Keratinocyte (primary cell): Measurements from ENCODE around the gene CPA4.

Experiments used
- EZH2 ChIP-seq: IDR thresholded peaks from one replicate; pipeline ENCODE4 v1.6.1; 2012; ENCODE audit warnings: inconsistent platforms, mild to moderate bottlenecking, low read length, moderate library complexity
- TF ChIP-seq, protein P1 (sequence below), 3 experiments: IDR thresholded peaks in 1 of 3; conservative IDR thresholded peaks in 1 of 3; optimal IDR thresholded peaks in 1 of 3; 2 replicates in 2 of 3; 3 replicates in 1 of 3; pipeline versions ENCODE3 to v1.5.1; 2011; ENCODE audit warnings: low read length in 3 of 3, mild to moderate bottlenecking in 3 of 3, moderate library complexity in 2 of 3, control low read depth in 1 of 3, inconsistent platforms in 1 of 3; ENCODE audit not compliant: insufficient read depth in 2 of 3; ENCODE audit errors: extremely low read depth in 1 of 3

GRCh38 chr7:130367088-130367755 is 74.3 kb downstream of the CPA4 start:
- TF ChIP-seq EZH2 = no peak
- TF ChIP-seq, protein P1, sequence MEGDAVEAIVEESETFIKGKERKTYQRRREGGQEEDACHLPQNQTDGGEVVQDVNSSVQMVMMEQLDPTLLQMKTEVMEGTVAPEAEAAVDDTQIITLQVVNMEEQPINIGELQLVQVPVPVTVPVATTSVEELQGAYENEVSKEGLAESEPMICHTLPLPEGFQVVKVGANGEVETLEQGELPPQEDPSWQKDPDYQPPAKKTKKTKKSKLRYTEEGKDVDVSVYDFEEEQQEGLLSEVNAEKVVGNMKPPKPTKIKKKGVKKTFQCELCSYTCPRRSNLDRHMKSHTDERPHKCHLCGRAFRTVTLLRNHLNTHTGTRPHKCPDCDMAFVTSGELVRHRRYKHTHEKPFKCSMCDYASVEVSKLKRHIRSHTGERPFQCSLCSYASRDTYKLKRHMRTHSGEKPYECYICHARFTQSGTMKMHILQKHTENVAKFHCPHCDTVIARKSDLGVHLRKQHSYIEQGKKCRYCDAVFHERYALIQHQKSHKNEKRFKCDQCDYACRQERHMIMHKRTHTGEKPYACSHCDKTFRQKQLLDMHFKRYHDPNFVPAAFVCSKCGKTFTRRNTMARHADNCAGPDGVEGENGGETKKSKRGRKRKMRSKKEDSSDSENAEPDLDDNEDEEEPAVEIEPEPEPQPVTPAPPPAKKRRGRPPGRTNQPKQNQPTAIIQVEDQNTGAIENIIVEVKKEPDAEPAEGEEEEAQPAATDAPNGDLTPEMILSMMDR (optimal IDR thresholded peaks at IDR 0.05 in 1 of 3, IDR thresholded peaks at IDR 0.05 in 1 of 3, conservative IDR thresholded peaks at IDR 0.05 in 1 of 3; ENCODE audit: extremely low read depth in 1 of 3, insufficient read depth in 2 of 3, low read length in 3 of 3) = no peak
